Measurements from ENCODE around the gene SRSF7. TPM values are rescaled to one million over a fixed set of nuclear protein-coding genes. Genes with fewer than 3 reads are reported as not detected.

SRSF7 gene
- total and polyA plus RNA-seq, 9 of the 15 experiments (the other 6 are each of a cell fraction or from before 2014, with no cell fraction given), result 219 to 726 (median 375) TPM

DNA sequence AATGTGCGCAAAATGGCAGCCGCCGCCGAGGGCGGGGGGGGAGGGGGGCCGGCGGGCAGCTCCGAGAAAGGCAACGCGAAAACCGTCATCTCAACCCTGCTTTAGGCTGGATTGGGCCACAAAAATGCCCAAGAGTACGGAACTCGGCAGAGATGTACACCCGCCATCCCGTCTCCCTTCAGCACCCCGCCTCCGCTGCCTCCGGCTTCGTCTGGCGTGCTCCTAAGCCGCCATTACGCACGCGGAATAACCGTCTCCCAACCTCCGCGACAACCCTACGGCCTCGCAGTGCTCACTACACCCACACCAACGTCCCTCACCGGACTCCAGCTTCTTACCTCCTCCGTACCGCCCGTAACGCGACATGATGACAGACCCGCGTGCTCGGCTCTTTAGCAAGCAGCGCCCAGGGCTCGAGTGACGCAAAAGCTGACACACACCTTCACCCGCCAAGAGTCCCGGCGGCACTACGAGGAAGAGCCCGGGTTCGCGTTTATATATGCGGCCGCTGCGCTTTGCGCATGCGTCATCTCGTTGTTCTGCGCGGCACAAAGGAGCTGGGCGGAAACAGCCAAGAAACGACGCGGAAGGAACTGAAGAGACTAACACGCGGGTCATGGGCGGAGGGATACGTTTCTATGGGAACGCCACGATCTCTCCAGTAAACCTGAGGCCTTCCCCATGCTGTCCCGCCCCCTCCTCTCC is at the start of gene SRSF7 (continued):
- TF ChIP-seq IFI16 (CRISPR knock-in tag; IDR thresholded peaks at IDR 0.05) (no peak), TBP (optimal IDR thresholded peaks at IDR 0.05; ENCODE audit: low read depth, low read length) (no peak), ZFX (CRISPR knock-in tag; IDR thresholded peaks at IDR 0.05) (peak; percentile 86; the same call in 1 of the 2 replicates), GABPB2 (CRISPR knock-in tag; conservative IDR thresholded peaks at IDR 0.05) (peak; percentile 85; the same call in 1 of the 2 replicates), RAD51 (IDR thresholded peaks at IDR 0.05; ENCODE audit: borderline replicate concordance, low read depth) (0 out of 2 replicates have a peak, but pooled peaks have one; percentile 13), MEF2D (tag; conservative IDR thresholded peaks at IDR 0.05; ENCODE audit: low read depth) (0 out of 2 replicates have a peak, but pooled peaks have one; percentile 78), ZBTB1 (CRISPR knock-in tag; IDR thresholded peaks at IDR 0.05; ENCODE audit: borderline replicate concordance, low read depth) (peak; percentile 24; the same call in 1 of the 2 replicates), SMAD1 (IDR thresholded peaks at IDR 0.05; ENCODE audit: low read depth, low read length, partially characterized antibody) (peak; percentile 99), POU5F1 (IDR thresholded peaks at IDR 0.05; ENCODE audit: borderline replicate concordance, low read depth, low read length, partially characterized antibody) (no peak), SPI1 (IDR thresholded peaks at IDR 0.05; ENCODE audit: borderline replicate concordance, low read depth, low read length) (peak; percentile 64; the same call in 1 of the 2 replicates)
- TF ChIP-seq, protein P1, sequence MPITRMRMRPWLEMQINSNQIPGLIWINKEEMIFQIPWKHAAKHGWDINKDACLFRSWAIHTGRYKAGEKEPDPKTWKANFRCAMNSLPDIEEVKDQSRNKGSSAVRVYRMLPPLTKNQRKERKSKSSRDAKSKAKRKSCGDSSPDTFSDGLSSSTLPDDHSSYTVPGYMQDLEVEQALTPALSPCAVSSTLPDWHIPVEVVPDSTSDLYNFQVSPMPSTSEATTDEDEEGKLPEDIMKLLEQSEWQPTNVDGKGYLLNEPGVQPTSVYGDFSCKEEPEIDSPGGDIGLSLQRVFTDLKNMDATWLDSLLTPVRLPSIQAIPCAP (CRISPR knock-in tag; IDR thresholded peaks at IDR 0.05; ENCODE audit: borderline replicate concordance), result peak; percentile 63; the same call in 1 of the 2 replicates
- TF ChIP-seq, protein P2, sequence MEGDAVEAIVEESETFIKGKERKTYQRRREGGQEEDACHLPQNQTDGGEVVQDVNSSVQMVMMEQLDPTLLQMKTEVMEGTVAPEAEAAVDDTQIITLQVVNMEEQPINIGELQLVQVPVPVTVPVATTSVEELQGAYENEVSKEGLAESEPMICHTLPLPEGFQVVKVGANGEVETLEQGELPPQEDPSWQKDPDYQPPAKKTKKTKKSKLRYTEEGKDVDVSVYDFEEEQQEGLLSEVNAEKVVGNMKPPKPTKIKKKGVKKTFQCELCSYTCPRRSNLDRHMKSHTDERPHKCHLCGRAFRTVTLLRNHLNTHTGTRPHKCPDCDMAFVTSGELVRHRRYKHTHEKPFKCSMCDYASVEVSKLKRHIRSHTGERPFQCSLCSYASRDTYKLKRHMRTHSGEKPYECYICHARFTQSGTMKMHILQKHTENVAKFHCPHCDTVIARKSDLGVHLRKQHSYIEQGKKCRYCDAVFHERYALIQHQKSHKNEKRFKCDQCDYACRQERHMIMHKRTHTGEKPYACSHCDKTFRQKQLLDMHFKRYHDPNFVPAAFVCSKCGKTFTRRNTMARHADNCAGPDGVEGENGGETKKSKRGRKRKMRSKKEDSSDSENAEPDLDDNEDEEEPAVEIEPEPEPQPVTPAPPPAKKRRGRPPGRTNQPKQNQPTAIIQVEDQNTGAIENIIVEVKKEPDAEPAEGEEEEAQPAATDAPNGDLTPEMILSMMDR (IDR thresholded peaks at IDR 0.05 in 2 of 3, conservative IDR thresholded peaks at IDR 0.05 in 1 of 3; ENCODE audit: insufficient read depth in 2 of 3, low read depth in 1 of 3, low read length in 3 of 3), result no peak
- TF ChIP-seq, protein P3, sequence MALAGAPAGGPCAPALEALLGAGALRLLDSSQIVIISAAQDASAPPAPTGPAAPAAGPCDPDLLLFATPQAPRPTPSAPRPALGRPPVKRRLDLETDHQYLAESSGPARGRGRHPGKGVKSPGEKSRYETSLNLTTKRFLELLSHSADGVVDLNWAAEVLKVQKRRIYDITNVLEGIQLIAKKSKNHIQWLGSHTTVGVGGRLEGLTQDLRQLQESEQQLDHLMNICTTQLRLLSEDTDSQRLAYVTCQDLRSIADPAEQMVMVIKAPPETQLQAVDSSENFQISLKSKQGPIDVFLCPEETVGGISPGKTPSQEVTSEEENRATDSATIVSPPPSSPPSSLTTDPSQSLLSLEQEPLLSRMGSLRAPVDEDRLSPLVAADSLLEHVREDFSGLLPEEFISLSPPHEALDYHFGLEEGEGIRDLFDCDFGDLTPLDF (CRISPR knock-in tag; IDR thresholded peaks at IDR 0.05), result peak; percentile 94
- TF ChIP-seq, protein P4, sequence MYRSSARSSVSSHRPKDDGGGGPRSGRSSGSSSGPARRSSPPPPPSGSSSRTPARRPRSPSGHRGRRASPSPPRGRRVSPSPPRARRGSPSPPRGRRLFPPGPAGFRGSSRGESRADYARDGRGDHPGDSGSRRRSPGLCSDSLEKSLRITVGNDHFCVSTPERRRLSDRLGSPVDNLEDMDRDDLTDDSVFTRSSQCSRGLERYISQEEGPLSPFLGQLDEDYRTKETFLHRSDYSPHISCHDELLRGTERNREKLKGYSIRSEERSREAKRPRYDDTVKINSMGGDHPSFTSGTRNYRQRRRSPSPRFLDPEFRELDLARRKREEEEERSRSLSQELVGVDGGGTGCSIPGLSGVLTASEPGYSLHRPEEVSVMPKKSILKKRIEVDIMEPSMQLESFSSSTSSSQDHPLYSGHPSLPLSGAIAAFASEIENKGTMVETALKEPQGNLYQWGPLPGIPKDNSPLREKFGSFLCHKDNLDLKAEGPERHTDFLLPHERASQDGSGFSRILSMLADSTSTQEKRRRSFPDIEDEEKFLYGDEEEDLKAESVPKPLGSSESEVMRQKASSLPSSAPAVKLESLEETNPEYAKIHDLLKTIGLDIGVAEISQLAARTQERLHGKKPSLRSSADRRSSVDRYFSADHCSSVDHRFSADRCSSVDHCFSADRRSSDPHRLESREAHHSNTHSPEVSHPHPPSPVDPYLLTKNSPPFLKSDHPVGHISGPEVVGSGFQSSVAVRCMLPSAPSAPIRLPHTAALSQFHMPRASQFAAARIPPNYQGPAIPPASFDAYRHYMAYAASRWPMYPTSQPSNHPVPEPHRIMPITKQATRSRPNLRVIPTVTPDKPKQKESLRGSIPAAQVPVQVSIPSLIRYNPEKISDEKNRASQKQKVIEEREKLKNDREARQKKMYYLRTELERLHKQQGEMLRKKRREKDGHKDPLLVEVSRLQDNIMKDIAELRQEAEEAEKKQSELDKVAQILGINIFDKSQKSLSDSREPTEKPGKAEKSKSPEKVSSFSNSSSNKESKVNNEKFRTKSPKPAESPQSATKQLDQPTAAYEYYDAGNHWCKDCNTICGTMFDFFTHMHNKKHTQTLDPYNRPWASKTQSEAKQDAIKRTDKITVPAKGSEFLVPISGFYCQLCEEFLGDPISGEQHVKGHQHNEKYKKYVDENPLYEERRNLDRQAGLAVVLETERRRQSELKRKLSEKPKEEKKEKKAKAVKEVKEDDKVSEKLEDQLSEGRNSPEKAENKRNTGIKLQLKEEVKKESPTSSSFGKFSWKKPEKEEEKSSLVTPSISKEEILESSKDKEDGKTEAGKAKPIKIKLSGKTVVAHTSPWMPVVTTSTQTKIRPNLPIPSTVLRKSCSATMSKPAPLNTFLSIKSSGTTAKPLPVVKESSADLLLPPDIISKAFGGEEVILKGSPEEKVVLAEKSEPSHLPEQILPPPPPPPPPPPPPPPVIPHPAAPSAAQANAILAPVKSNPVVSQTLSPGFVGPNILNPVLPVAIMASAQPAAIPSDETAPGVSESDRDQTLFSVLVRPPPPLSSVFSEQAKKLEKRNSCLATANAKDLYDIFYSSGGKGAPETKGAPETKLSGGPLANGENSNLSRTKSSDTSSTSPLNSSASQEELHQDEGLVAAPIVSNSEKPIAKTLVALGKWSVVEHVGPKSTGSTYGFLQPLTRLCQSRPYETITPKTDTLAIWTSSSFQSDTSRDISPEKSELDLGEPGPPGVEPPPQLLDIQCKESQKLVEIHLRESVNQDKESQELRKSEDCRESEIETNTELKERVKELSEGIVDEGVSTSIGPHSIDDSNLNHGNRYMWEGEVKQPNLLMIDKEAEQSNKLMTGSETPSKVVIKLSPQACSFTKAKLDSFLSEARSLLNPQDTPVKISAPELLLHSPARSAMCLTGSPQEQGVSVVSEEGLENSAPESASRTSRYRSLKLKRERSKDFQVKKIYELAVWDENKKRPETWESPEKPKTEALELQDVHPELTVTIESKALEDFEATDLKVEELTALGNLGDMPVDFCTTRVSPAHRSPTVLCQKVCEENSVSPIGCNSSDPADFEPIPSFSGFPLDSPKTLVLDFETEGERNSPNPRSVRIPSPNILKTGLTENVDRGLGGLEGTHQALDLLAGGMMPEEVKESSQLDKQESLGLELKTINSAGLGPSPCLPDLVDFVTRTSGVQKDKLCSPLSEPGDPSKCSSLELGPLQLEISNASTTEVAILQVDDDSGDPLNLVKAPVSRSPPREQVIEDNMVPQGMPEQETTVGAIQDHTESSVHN (IDR thresholded peaks at IDR 0.05; ENCODE audit: borderline replicate concordance in 1 of 2, low read depth in 1 of 2), result peak in 1 of 2 experiments; percentile 66; a peak in 1 of 4 replicates

Measured in K562 (cell line).